CD4-positive, alpha-beta T cell (primary cell): ENCODE data around the gene LCN1. TPM values are rescaled to one million over a fixed set of nuclear protein-coding genes. Genes with fewer than 3 reads are reported as not detected.

Experiments used
- ATAC-seq: fragments of 200-7000 bp; cut with Tn5 transposase; one replicate; pipeline ENCODE4 v1.10.0; 2022; ENCODE audit warnings: mild to moderate bottlenecking; ENCODE audit not compliant: poor library complexity
- CTCF ChIA-PET: fragments of 350-600 bp; sonication (Branson Sonifier 250); formaldehyde crosslinking; loops from one replicate; lab custom pipeline; 2021; ENCODE audit warnings: antibody characterized with exemption, inconsistent platforms; lab: Charles Lee
- POLR2A ChIA-PET: fragments of 350-600 bp; sonication (Branson Sonifier 250); formaldehyde crosslinking; loops from one replicate; lab custom pipeline; 2021; ENCODE audit warnings: antibody characterized with exemption, inconsistent platforms; lab: Charles Lee
- DNase-seq, 14 experiments: peaks; one replicate each; pipeline ENCODE4 v3.0.0-alpha.2; 2013 to 2020; ENCODE audit warnings: mixed read lengths in 2 of 14
- H3K27ac ChIP-seq, 2 donors: one replicate each; pipeline versions ENCODE4 v1.5.1 to v1.7.0; 2013; ENCODE audit warnings: low read length in 2 of 2, low read depth in 1 of 2, mild to moderate bottlenecking in 1 of 2
- H3K27me3 ChIP-seq, 2 experiments: 1 replicate in 1 of 2; 2 replicates in 1 of 2; pipeline versions ENCODE4 v1.6.1 to v1.7.0; 2013; ENCODE audit warnings: low read length in 2 of 2, control low read depth in 1 of 2, mild to moderate bottlenecking in 1 of 2, moderate library complexity in 1 of 2; ENCODE audit not compliant: insufficient read depth in 2 of 2, control insufficient read depth in 1 of 2
- H3K36me3 ChIP-seq: one replicate; pipeline ENCODE4 v1.6.1; 2013; ENCODE audit warnings: low read length, control low read depth; ENCODE audit not compliant: insufficient read depth
- H3K4me1 ChIP-seq: one replicate; pipeline ENCODE4 v1.6.1; 2013; ENCODE audit warnings: low read length, control low read depth; ENCODE audit not compliant: insufficient read depth
- H3K4me3 ChIP-seq: one replicate; pipeline ENCODE4 v1.5.1; 2013; ENCODE audit warnings: mild to moderate bottlenecking, low read length, moderate library complexity
- H3K9me3 ChIP-seq, 2 experiments: 1 replicate in 1 of 2; 2 replicates in 1 of 2; pipeline versions ENCODE4 v1.6.1 to v1.7.0; 2013; ENCODE audit warnings: low read length in 2 of 2, mild to moderate bottlenecking in 2 of 2, control low read depth in 1 of 2, moderate library complexity in 1 of 2; ENCODE audit not compliant: control insufficient read depth in 1 of 2, insufficient read depth in 1 of 2
- H3K27ac Mint-ChIP-seq: one replicate; pipeline ENCODE4 v1.8.0; 2020; ENCODE audit warnings: mixed read lengths
- H3K27me3 Mint-ChIP-seq: one replicate; pipeline ENCODE4 v1.8.0; 2021; ENCODE audit warnings: mixed read lengths
- H3K36me3 Mint-ChIP-seq: one replicate; pipeline ENCODE4 v1.8.0; 2021; ENCODE audit warnings: low read depth, mixed read lengths
- H3K4me1 Mint-ChIP-seq: one replicate; pipeline ENCODE4 v1.8.0; 2021; ENCODE audit warnings: low read depth, mixed read lengths
- H3K4me3 Mint-ChIP-seq: one replicate; pipeline ENCODE4 v1.8.0; 2020; ENCODE audit warnings: mild to moderate bottlenecking, mixed read lengths
- H3K9me3 Mint-ChIP-seq: one replicate; pipeline ENCODE4 v1.8.0; 2020; ENCODE audit warnings: mixed read lengths
- intact Hi-C, 2 experiments: fragments of 100-400 bp; cut with DNase I in 1 of 2; cut with micrococcal nuclease in 1 of 2; formaldehyde crosslinking; loops; one replicate each; pipeline versions ENCODE4 v1.15.1 to v1.9.0; 2023 to 2025; cut with DNase I, micrococcal nuclease
- polyA plus RNA-seq, 2 donors: library from polyadenylated mRNA; unstranded; fragments of 120-200 nt; gene quantifications; one replicate each; pipeline ENCODE4 v1.2.1, GENCODE V29; 2013
- total RNA-seq, 174 experiments: library from RNA in 2 of 174; stranded (reverse) in 2 of 174; gene quantifications; one replicate each; pipeline ENCODE4 v1.2.3 and lab custom pipeline; 2021 to 2026
- TF ChIP-seq, protein P1 (sequence below): fragments of 200-600 bp; IDR thresholded peaks from one replicate; pipeline ENCODE4 v1.8.0; 2022; ENCODE audit warnings: antibody characterized with exemption, mild to moderate bottlenecking

The LCN1 gene
- not detected for total RNA-seq
- polyA plus RNA-seq (2013, experiment 1 of 2): not detected
- not detected for polyA plus RNA-seq (2013, experiment 2 of 2)
- 0 to 0.10 (median 0) reads per million in 172 experiments for total RNA-seq (lab: John Stamatoyannopoulos, UW)

DNA sequence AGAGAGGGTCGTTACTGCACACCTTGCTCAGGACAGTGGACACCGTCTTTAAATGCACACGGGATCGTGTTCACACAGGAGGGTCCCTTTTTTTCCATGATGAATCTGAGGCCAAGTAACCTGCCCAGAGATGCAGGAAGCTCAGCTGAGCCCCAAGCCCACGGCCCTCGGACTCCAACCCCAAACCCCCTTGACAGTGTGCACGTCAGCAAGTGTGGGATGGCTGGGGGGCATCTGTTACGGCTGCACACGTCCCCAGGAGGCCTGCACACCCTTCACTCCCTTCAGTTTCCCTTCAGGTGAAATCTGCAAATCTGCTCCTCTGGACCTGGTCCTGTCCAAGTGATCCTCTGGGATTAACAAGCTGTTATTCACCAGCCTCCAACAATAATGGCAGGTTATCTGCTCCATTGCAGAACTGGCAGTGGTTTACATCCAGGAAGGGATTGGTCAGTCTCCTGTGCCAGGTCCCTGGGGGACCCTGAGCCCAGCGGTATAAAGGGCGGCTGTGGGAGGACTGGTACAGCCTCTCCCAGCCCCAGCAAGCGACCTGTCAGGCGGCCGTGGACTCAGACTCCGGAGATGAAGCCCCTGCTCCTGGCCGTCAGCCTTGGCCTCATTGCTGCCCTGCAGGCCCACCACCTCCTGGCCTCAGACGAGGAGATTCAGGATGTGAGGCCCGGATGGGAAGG lies at the start of gene LCN1:
LCN1 (plus strand) TSS at position 525 of the 692 bp plus-strand sequence; CDS start at position 583, 58 bp downstream.
- CTCF ChIA-PET: no interaction called here
- Mint-ChIP-seq H3K27ac (no peak within 1 kb of the TSS), H3K4me1 (no peaks in the 10 kb centered on the region), H3K27me3 (peaks cover 14% of the 10 kb centered on the region), H3K4me3 (no peak within 1 kb of the TSS), H3K9me3 (no peaks in the 10 kb centered on the region), H3K36me3 (no peaks in the 10 kb centered on the region)
- no peak within 1 kb of the TSS for H3K27ac ChIP-seq
- H3K36me3 ChIP-seq: no peaks in the 10 kb centered on the region
- H3K27me3 ChIP-seq: peaks cover 2 to 5% of the 10 kb centered on the region in 2 experiments
- peaks cover 4% of the 10 kb centered on the region for H3K4me1 ChIP-seq
- intact Hi-C loops: no loop called here
- ATAC-seq (no peak), DNase-seq (no peak)
- POLR2A ChIA-PET: no interaction called here
- H3K9me3 ChIP-seq: no peaks in the 10 kb centered on the region
- H3K4me3 ChIP-seq: no peak within 1 kb of the TSS
- TF ChIP-seq, protein P1, sequence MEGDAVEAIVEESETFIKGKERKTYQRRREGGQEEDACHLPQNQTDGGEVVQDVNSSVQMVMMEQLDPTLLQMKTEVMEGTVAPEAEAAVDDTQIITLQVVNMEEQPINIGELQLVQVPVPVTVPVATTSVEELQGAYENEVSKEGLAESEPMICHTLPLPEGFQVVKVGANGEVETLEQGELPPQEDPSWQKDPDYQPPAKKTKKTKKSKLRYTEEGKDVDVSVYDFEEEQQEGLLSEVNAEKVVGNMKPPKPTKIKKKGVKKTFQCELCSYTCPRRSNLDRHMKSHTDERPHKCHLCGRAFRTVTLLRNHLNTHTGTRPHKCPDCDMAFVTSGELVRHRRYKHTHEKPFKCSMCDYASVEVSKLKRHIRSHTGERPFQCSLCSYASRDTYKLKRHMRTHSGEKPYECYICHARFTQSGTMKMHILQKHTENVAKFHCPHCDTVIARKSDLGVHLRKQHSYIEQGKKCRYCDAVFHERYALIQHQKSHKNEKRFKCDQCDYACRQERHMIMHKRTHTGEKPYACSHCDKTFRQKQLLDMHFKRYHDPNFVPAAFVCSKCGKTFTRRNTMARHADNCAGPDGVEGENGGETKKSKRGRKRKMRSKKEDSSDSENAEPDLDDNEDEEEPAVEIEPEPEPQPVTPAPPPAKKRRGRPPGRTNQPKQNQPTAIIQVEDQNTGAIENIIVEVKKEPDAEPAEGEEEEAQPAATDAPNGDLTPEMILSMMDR: no peak

DNA sequence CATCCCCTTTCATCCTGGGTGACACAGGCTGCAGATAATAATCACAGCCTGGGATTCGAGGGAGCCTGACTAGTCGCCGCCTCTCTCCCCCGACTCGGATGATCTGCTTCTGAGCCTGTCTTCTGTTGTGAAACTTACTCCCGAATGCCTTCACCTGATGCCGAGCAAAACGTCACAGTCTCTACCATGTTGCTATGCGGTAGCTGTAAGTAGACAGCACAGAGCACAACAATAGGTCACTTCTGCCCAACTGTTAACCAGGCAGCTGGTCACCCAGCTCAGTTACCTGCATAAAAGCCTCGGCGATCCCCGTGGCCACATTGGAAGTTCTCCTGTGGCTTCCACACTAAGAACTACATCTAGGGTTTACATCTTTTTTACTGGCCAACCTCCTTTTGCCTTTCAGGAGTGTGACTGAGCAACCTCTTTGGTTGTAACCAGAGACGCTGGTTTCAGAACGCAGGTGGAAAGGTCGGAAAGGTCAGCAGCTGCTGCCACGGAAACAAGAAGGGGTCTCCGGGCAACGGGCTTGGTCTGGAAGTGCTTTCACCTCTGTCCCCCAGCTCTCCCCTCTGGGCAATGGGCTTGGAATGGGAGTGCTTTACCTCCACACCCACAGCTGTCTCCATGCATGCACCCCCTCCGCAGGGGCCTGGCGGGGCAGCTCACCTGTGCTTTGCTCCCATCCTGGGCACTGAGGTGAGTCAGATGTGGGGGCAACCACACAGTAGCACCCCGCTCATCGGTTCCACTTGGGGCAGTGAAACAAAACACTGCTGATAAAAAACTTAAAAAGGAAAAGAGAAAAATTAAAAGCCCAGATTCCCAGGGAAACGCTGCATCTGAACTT lies 49.2 kb upstream of the LCN1 start:
- intact Hi-C loops: no loop called here
- peaks cover 49% of the 10 kb centered on the region for H3K27me3 Mint-ChIP-seq
- H3K9me3 Mint-ChIP-seq: no peaks in the 10 kb centered on the region
- peaks cover 7% of the 10 kb centered on the region for H3K4me1 Mint-ChIP-seq
- no peak overlapping the region for H3K4me3 Mint-ChIP-seq
- DNase-seq (no peak), ATAC-seq (no peak)
- no peaks in the 10 kb centered on the region for H3K36me3 Mint-ChIP-seq
- ChIA-PET CTCF (no interaction called here), POLR2A (no interaction called here)
- no peaks in the 10 kb centered on the region for H3K36me3 ChIP-seq
- peaks cover 2 to 9% of the 10 kb centered on the region in 2 experiments for H3K27me3 ChIP-seq
- H3K4me1 ChIP-seq: peaks cover 16% of the 10 kb centered on the region
- H3K4me3 ChIP-seq: no peak overlapping the region
- no peak overlapping the region for H3K27ac ChIP-seq
- TF ChIP-seq, protein P1: no peak
- H3K27ac Mint-ChIP-seq: no peak overlapping the region
- H3K9me3 ChIP-seq: no peaks in the 10 kb centered on the region

- POLR2A ChIA-PET: no interaction called here
- H3K27me3 ChIP-seq: peaks cover 6 to 14% of the 10 kb centered on the region in 2 experiments
- ATAC-seq (no peak), DNase-seq (no peak)
- no peak overlapping the region for H3K27ac ChIP-seq
- H3K4me1 ChIP-seq: peaks cover 8% of the 10 kb centered on the region
- CTCF ChIA-PET: no interaction called here
- H3K27ac Mint-ChIP-seq: no peak overlapping the region
- peaks cover 51% of the 10 kb centered on the region for H3K27me3 Mint-ChIP-seq
- H3K4me3 ChIP-seq: no peak overlapping the region
- no peaks in the 10 kb centered on the region for H3K9me3 Mint-ChIP-seq
- H3K9me3 ChIP-seq: peaks cover 0 to 3% of the 10 kb centered on the region in 2 experiments
- no peaks in the 10 kb centered on the region for H3K36me3 Mint-ChIP-seq
- H3K36me3 ChIP-seq: no peaks in the 10 kb centered on the region
- intact Hi-C loops: no loop called here
- H3K4me1 Mint-ChIP-seq: peaks cover 15% of the 10 kb centered on the region
- TF ChIP-seq, protein P1: no peak
- H3K4me3 Mint-ChIP-seq: no peak overlapping the region
Observed at GRCh38 chr9:135473972-135474543, 47.2 kb upstream of the LCN1 start.
